ENCODE results near the gene HK1. TPM values are rescaled to one million over a fixed set of nuclear protein-coding genes. Genes with fewer than 3 reads are reported as not detected.

The HK1 gene
- total RNA-seq, 1 experiment from 2014 or later: 98.8 TPM

- Histone ChIP-seq H2BK12ac (ENCODE audit: insufficient read length, low read depth, low read length) (no peak overlapping the region), H3K18ac (ENCODE audit: insufficient read length, low read depth, low read length) (no peak overlapping the region), H4K91ac (ENCODE audit: insufficient read length, low read depth, low read length) (no peak overlapping the region), H3K27me3 (ENCODE audit: insufficient read depth, low read length) (no peaks in the 10 kb centered on the region), H3T11ph (ENCODE audit: low read length) (no peak overlapping the region), H3K9me3 (ENCODE audit: control insufficient read depth, low read depth, low read length) (no peaks in the 10 kb centered on the region), H2BK5ac (ENCODE audit: insufficient read length, low read length) (no peak overlapping the region), H3K23ac (ENCODE audit: insufficient read length, low read depth, low read length) (no peak overlapping the region), H3K79me2 (ENCODE audit: insufficient read depth, low read length) (no peaks in the 10 kb centered on the region), H2AK5ac (ENCODE audit: insufficient read length, low read length) (no peak overlapping the region), H3K23me2 (ENCODE audit: insufficient read length, low read depth, low read length, poor library complexity, severe bottlenecking) (no peaks in the 10 kb centered on the region), H3K9ac (ENCODE audit: extremely low read depth, insufficient read length, low read length) (no peak overlapping the region), H4K8ac (replicated peaks; ENCODE audit: insufficient read length, low read depth, low read length) (no peak overlapping the region), H4K20me1 (ENCODE audit: control insufficient read depth, insufficient read depth, insufficient read length) (no peaks in the 10 kb centered on the region), H2BK120ac (ENCODE audit: low read depth, low read length, poor library complexity, severe bottlenecking) (no peak overlapping the region), H2BK20ac (ENCODE audit: low read depth, low read length, poor library complexity, severe bottlenecking) (no peak overlapping the region), H3K4me1 (ENCODE audit: insufficient read depth, low read length) (no peaks in the 10 kb centered on the region), H2BK15ac (ENCODE audit: low read depth, low read length) (no peak overlapping the region), H3K4ac (ENCODE audit: low read depth, low read length) (no peak overlapping the region), H4K5ac (ENCODE audit: insufficient read length, low read depth, low read length) (no peak overlapping the region), H3K79me1 (ENCODE audit: insufficient read depth, low read depth, low read length, poor library complexity, severe bottlenecking) (no peaks in the 10 kb centered on the region), H3K14ac (ENCODE audit: insufficient read depth, low read length) (no peak overlapping the region), H3K27ac (ENCODE audit: insufficient read length, low read depth, low read length) (no peak overlapping the region), H3K4me2 (ENCODE audit: insufficient read depth, insufficient read length, low read length) (no peak overlapping the region), H3K56ac (ENCODE audit: insufficient read length, low read depth, low read length) (no peak overlapping the region), H2AFZ (ENCODE audit: low read length) (no peak overlapping the region)
- Mint-ChIP-seq H3K4me3 (no peak overlapping the region), H3K27ac (no peak overlapping the region), H3K36me3 (ENCODE audit: insufficient read depth in 1 of 3, low read depth in 3 of 3) (no peaks in the 10 kb centered on the region), H3K27me3 (ENCODE audit: low read depth) (peaks cover 6% of the 10 kb centered on the region), H3K4me1 (peaks cover 18 to 19% of the 10 kb centered on the region in 2 experiments), H3K9me3 (no peaks in the 10 kb centered on the region)
- TF ChIP-seq CTCF (conservative IDR thresholded peaks at IDR 0.05): no peak
- DNase-seq: no peak
- whole genome bisulfite sequencing (ENCODE audit: extremely low coverage, insufficient read length, low lambda C conversion rate): no CpG with 5 or more reads among the region's 5 CpGs
Observed at GRCh38 chr10:69239136-69239535, 39.2 kb upstream of the HK1 start.

All from H9 (cell line).